ENCODE data around the gene GABRG3.

DNA sequence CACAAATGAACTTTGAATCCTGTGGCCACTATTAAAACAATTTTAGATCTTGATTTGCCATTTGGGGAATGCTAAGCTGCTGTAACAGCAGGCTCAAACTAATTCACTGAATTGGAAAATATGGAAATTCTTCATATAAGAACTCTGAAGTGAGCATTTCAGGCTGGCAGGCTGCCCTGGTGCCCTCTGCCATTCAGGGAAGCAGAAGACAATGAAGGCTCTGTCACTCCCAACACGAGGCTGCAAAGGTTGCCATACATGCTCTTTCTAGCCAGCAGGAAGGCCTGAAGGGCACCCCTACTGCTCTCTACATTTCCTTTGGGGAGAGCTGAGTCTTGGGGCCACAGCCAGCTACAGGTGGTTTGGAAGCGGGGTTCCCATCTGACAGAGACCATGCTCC, 88.0 kb downstream of the GABRG3 start:
- TF ChIP-seq CHD1 (IDR thresholded peaks at IDR 0.05; ENCODE audit: low read depth, low read length) (no peak), RAD21 (IDR thresholded peaks at IDR 0.05; ENCODE audit: low read length) (no peak), FOS (IDR thresholded peaks at IDR 0.05; ENCODE audit: low read depth, low read length) (no peak), POLR2A (IDR thresholded peaks at IDR 0.05; ENCODE audit: low read depth, low read length) (no peak), SMC3 (IDR thresholded peaks at IDR 0.05; ENCODE audit: low read depth, low read length) (no peak), NFE2L2 (IDR thresholded peaks at IDR 0.05; ENCODE audit: low read depth, low read length) (no peak)
- TF ChIP-seq, protein P1, sequence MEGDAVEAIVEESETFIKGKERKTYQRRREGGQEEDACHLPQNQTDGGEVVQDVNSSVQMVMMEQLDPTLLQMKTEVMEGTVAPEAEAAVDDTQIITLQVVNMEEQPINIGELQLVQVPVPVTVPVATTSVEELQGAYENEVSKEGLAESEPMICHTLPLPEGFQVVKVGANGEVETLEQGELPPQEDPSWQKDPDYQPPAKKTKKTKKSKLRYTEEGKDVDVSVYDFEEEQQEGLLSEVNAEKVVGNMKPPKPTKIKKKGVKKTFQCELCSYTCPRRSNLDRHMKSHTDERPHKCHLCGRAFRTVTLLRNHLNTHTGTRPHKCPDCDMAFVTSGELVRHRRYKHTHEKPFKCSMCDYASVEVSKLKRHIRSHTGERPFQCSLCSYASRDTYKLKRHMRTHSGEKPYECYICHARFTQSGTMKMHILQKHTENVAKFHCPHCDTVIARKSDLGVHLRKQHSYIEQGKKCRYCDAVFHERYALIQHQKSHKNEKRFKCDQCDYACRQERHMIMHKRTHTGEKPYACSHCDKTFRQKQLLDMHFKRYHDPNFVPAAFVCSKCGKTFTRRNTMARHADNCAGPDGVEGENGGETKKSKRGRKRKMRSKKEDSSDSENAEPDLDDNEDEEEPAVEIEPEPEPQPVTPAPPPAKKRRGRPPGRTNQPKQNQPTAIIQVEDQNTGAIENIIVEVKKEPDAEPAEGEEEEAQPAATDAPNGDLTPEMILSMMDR (conservative IDR thresholded peaks at IDR 0.05; ENCODE audit: low read depth, low read length), result no peak
- TF ChIP-seq, protein P2, sequence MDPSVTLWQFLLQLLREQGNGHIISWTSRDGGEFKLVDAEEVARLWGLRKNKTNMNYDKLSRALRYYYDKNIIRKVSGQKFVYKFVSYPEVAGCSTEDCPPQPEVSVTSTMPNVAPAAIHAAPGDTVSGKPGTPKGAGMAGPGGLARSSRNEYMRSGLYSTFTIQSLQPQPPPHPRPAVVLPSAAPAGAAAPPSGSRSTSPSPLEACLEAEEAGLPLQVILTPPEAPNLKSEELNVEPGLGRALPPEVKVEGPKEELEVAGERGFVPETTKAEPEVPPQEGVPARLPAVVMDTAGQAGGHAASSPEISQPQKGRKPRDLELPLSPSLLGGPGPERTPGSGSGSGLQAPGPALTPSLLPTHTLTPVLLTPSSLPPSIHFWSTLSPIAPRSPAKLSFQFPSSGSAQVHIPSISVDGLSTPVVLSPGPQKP (IDR thresholded peaks at IDR 0.05; ENCODE audit: borderline replicate concordance, low read depth, low read length), result no peak

Data from IMR-90 (cell line).